SK-N-SH (cell line): Measurements from ENCODE around the gene HPS5. TPM values are rescaled to one million over a fixed set of nuclear protein-coding genes. Genes with fewer than 3 reads are reported as not detected.

Source experiments
- CTCF ChIA-PET: fragments of 300-600, 350-600 bp; formaldehyde crosslinking; extraction: SDS; loops from one replicate; lab custom pipeline; 2021; lab: Yijun Ruan, JAX
- POLR2A ChIA-PET: fragments of 350-600 bp; sonication (Branson Sonifier 250); formaldehyde crosslinking; extraction: SDS; loops from one replicate; lab custom pipeline; 2020; ENCODE audit warnings: antibody characterized with exemption, inconsistent platforms; lab: Yijun Ruan, JAX
- DNase-seq: peaks from one replicate; pipeline ENCODE4 v3.0.0; 2012
- H2AFZ ChIP-seq: fragments of 200-600 bp; sonication (generic); 2 replicates; pipeline ENCODE4 v1.8.1; 2016; ENCODE audit warnings: antibody characterized with exemption, mild to moderate bottlenecking, low read depth
- H3F3A ChIP-seq: fragments of 200-600 bp; sonication (generic); replicated peaks from 2 replicates; pipeline ENCODE3; 2016; ENCODE audit warnings: antibody characterized with exemption, mild to moderate bottlenecking; ENCODE audit not compliant: insufficient read depth
- H3K27ac ChIP-seq, 2 experiments: fragments of 200-500 bp in 1 of 2; fragments of 200-600 bp in 1 of 2; sonication (Bioruptor generic) in 1 of 2; sonication (generic), shearing (Covaris generic) in 1 of 2; 2 replicates each; pipeline versions ENCODE4 v1.5.1 to v1.6.1; 2014 to 2016; ENCODE audit warnings: low read depth in 2 of 2, inconsistent platforms in 1 of 2, low read length in 1 of 2, mild to moderate bottlenecking in 1 of 2, mixed read lengths in 1 of 2
- H3K27me3 ChIP-seq: fragments of 200-600 bp; sonication (generic), shearing (Covaris generic); 2 replicates; pipeline ENCODE4 v1.6.1; 2016; ENCODE audit warnings: mixed run types; ENCODE audit not compliant: insufficient read depth
- H3K36me3 ChIP-seq, 2 experiments: fragments of 200-500 bp in 1 of 2; fragments of 200-600 bp in 1 of 2; sonication (Bioruptor generic) in 1 of 2; sonication (generic) in 1 of 2; replicated peaks in 1 of 2; 2 replicates each; pipeline versions ENCODE3 to v1.5.1; 2014 to 2016; ENCODE audit warnings: low read length in 1 of 2, mild to moderate bottlenecking in 1 of 2; ENCODE audit not compliant: insufficient read depth in 2 of 2, control insufficient read depth in 1 of 2
- H3K4me1 ChIP-seq, 2 experiments: fragments of 200-500 bp in 1 of 2; fragments of 200-600 bp in 1 of 2; sonication (Bioruptor generic) in 1 of 2; sonication (generic), shearing (Covaris generic) in 1 of 2; 2 replicates each; pipeline versions ENCODE4 v1.5.1 to v1.6.1; 2014 to 2016; ENCODE audit warnings: low read depth in 1 of 2, low read length in 1 of 2, mixed run types in 1 of 2; ENCODE audit not compliant: insufficient read depth in 2 of 2, control insufficient read depth in 1 of 2
- H3K4me2 ChIP-seq: fragments of 200-600 bp; sonication (generic), shearing (Covaris generic); 2 replicates; pipeline ENCODE4 v1.6.1; 2017; ENCODE audit warnings: mixed run types
- H3K4me3 ChIP-seq, 2 experiments: fragments of 200-500 bp in 1 of 2; fragments of 200-600 bp in 1 of 2; sonication (Bioruptor generic) in 1 of 2; sonication (generic), shearing (Covaris generic) in 1 of 2; 2 replicates each; pipeline versions ENCODE4 v1.5.1 to v1.8.1; 2014 to 2016; ENCODE audit warnings: low read depth in 2 of 2, inconsistent platforms in 1 of 2, low read length in 1 of 2, mild to moderate bottlenecking in 1 of 2, mixed read lengths in 1 of 2, moderate library complexity in 1 of 2
- H3K79me2 ChIP-seq: fragments of 200-600 bp; sonication (generic); 2 replicates; pipeline ENCODE4 v1.8.1; 2017; ENCODE audit warnings: mild to moderate bottlenecking; ENCODE audit not compliant: insufficient read depth
- H3K9ac ChIP-seq: fragments of 200-600 bp; sonication (generic); 2 replicates; pipeline ENCODE4 v1.6.1; 2017; ENCODE audit warnings: mixed run types
- H3K9me2 ChIP-seq: fragments of 200-600 bp; sonication (generic); 2 replicates; pipeline ENCODE4 v1.6.1; 2017; ENCODE audit warnings: mixed run types
- H3K9me3 ChIP-seq: fragments of 200-600 bp; sonication (generic); 2 replicates; pipeline ENCODE4 v1.6.1; 2017; ENCODE audit warnings: mixed run types, mild to moderate bottlenecking, moderate library complexity
- H4K20me1 ChIP-seq: fragments of 200-600 bp; sonication (generic); 2 replicates; pipeline ENCODE4 v1.6.1; 2017; ENCODE audit warnings: mild to moderate bottlenecking, mixed run types; ENCODE audit not compliant: insufficient read depth
- FOSL2 ChIP-seq: IDR thresholded peaks from 2 replicates; pipeline ENCODE4 v1.4.0; 2012; ENCODE audit warnings: low read depth, mild to moderate bottlenecking, moderate library complexity, borderline replicate concordance
- FOXM1 ChIP-seq: IDR thresholded peaks from 2 replicates; pipeline ENCODE4 v1.4.0; 2012; ENCODE audit warnings: low read depth, mild to moderate bottlenecking
- GATA2 ChIP-seq: sonication (generic); formaldehyde crosslinking; IDR thresholded peaks from 2 replicates; pipeline ENCODE4 v1.5.0; 2020; ENCODE audit warnings: mild to moderate bottlenecking, missing genetic modification reagents
- MEF2A ChIP-seq: IDR thresholded peaks from 2 replicates; pipeline ENCODE4 v1.4.0; 2012; ENCODE audit warnings: low read depth, borderline replicate concordance
- MXI1 ChIP-seq: IDR thresholded peaks from 2 replicates; pipeline ENCODE4 v1.6.1; 2012; ENCODE audit warnings: mild to moderate bottlenecking, low read depth, low read length, improper control_type of control experiment
- NRF1 ChIP-seq: IDR thresholded peaks from 2 replicates; pipeline ENCODE4 v1.6.1; 2012; ENCODE audit warnings: low read depth, mild to moderate bottlenecking, low read length
- REST ChIP-seq: IDR thresholded peaks from 2 replicates; pipeline ENCODE4 v1.6.1; 2012; ENCODE audit warnings: mild to moderate bottlenecking, low read depth, low read length, moderate library complexity
- SIN3A ChIP-seq: IDR thresholded peaks from 2 replicates; pipeline ENCODE4 v1.6.1; 2012; ENCODE audit warnings: low read depth, mild to moderate bottlenecking, low read length, moderate library complexity, borderline replicate concordance
- WGBS: methylation state at CpG from one replicate; pipeline ENCODE4 v1.1.6; 2017; ENCODE audit warnings: low lambda C conversion rate; 5-methylcytosine and 5-hydroxymethylcytosine counted together
- polyA plus RNA-seq, 3 experiments: library from polyadenylated mRNA; depleted of rRNA; stranded (reverse); fragments of >200 nt; gene quantifications; 2 replicates each; pipeline ENCODE4 v1.2.3, GENCODE V29; 2012
- TF ChIP-seq, protein P1 (sequence below): fragments of 200-600 bp; sonication (generic); IDR thresholded peaks from 2 replicates; pipeline ENCODE4 v1.6.1; 2017; ENCODE audit warnings: antibody characterized with exemption, mild to moderate bottlenecking, moderate library complexity

HPS5 gene
- polyA plus RNA-seq, 1 of the 3 experiments (the other 2 are of a cell fraction) = 8.2 TPM

DNA sequence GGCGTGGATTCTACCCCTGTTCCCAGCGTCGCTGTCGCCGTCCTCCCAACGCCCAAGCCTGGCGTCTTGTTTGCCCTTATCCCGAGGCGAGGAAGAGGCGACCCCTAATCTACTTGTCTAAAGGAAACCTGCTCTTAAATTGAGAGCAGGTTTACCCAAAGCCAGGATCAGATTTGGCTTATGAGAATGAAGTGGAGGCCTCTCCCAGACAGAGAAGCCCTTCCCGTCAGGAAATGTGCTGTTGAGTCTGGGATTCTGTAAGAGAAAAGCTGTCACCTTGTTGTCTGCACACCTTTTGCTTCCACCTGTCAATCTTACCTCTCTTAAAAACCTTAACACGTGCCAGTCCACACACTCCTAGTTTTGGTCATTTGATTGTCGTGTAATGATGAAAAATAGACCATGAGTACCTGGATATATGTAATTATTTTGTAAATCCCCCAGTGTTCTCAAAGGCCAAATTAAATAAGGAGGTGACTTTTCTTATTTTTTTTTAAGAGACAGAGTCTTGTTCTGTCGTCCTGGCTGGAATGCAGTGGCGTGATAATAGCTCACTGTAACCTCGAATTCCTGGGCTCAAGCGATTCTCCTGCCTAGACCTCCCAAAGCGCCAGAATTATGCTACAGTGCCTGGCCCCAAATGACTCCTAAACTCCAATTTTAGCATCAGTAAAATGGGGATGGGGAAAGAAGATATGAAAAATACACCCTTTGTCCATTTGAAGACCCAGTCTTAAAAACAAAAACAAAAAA, 1.1 kb upstream of the HPS5 start:
- ChIA-PET POLR2A (no interaction called here), CTCF (no interaction called here)
- Histone ChIP-seq H3K79me2 (peaks cover 91% of the 10 kb centered on the region), H4K20me1 (peaks cover 6% of the 10 kb centered on the region; the same call in 1 of the 2 replicates), H3K27ac (peak overlapping the region; percentile 95 to 96; a peak in 3 of 4 replicates), H3K27me3 (no peaks in the 10 kb centered on the region), H3K9me2 (no peaks in the 10 kb centered on the region), H3K4me1 (peaks cover 5 to 22% of the 10 kb centered on the region in 2 experiments; a peak in 3 of 4 replicates), H3K36me3 (peaks cover 23 to 28% of the 10 kb centered on the region in 2 experiments), H3K9ac (peak overlapping the region; percentile 97)
- DNase-seq = no peak
- TF ChIP-seq FOSL2 (no peak), NRF1 (no peak), MEF2A (no peak)
- TF ChIP-seq, all 33 proteins: peak for 0
- peak overlapping the region; percentile 86 for H3K4me2 ChIP-seq
- no peaks in the 10 kb centered on the region for H3K9me3 ChIP-seq
- H3K4me3 ChIP-seq = peak overlapping the region; percentile 92 to 97
- 4% methylated on average over 17 of the region's 18 CpGs for WGBS
- H3F3A ChIP-seq = peaks cover 8% of the 10 kb centered on the region
- H2AFZ ChIP-seq = no peak overlapping the region

DNA sequence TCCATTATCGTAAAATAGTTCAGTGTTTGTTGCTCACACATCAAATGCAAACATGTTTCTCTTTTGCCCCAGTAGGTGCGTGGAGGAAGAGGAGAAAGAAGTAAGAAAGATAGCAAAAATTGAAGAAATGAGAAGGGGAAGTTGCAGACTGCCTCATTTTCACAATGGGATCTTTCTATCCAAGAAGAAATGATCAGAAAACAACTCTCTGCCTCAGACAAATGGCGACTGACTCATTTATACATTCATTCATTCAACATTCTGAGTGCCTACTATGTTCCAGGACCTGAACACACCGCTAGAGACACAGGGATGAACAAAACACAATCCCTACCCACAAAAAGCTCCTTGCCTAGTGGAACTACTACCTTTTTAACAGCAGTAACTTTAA, 367 bp downstream of the HPS5 start:
- Histone ChIP-seq H3K4me3 (peak overlapping the region; percentile 92 to 97), H3K27me3 (no peaks in the 10 kb centered on the region), H3K27ac (peak overlapping the region; percentile 95 to 96), H4K20me1 (peaks cover 6% of the 10 kb centered on the region; the same call in 1 of the 2 replicates), H3K9me3 (no peaks in the 10 kb centered on the region), H3K9ac (peak overlapping the region; percentile 97), H3K79me2 (peaks cover 91% of the 10 kb centered on the region), H3K9me2 (no peaks in the 10 kb centered on the region), H3K4me1 (peaks cover 5 to 22% of the 10 kb centered on the region in 2 experiments; a peak in 3 of 4 replicates), H3F3A (peaks cover 8% of the 10 kb centered on the region), H2AFZ (peak overlapping the region; percentile 96), H3K4me2 (peak overlapping the region; percentile 86), H3K36me3 (peaks cover 16 to 18% of the 10 kb centered on the region in 2 experiments)
- TF ChIP-seq, protein P1, sequence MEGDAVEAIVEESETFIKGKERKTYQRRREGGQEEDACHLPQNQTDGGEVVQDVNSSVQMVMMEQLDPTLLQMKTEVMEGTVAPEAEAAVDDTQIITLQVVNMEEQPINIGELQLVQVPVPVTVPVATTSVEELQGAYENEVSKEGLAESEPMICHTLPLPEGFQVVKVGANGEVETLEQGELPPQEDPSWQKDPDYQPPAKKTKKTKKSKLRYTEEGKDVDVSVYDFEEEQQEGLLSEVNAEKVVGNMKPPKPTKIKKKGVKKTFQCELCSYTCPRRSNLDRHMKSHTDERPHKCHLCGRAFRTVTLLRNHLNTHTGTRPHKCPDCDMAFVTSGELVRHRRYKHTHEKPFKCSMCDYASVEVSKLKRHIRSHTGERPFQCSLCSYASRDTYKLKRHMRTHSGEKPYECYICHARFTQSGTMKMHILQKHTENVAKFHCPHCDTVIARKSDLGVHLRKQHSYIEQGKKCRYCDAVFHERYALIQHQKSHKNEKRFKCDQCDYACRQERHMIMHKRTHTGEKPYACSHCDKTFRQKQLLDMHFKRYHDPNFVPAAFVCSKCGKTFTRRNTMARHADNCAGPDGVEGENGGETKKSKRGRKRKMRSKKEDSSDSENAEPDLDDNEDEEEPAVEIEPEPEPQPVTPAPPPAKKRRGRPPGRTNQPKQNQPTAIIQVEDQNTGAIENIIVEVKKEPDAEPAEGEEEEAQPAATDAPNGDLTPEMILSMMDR = peak; percentile 11; the same call in 1 of the 2 replicates
- no peak for TF ChIP-seq FOXM1
- peak; percentile 9 for DNase-seq
- under 1% methylated on average over 4 of the region's 4 CpGs for WGBS
- POLR2A ChIA-PET = interaction anchor here (0.5 to 2.4 kb wide), 6 partner anchors 14 to 932 kb away, joined by 3 to 25 read pairs (median 4); partner anchors contain the start of genes LDHA and TSG101
- CTCF ChIA-PET = interaction anchor here (1.2 to 1.5 kb wide), 2 partner anchors 32 to 206 kb away, joined by 4 read pairs; no protein-coding TSS in a partner anchor

GRCh38 chr11:18320617-18321016, 1.3 kb downstream of the HPS5 start:
- TF ChIP-seq FOSL2 = no peak
- TF ChIP-seq MXI1 = no peak
- no peak for TF ChIP-seq GATA2 (CRISPR knock-in tag)
- no peak for TF ChIP-seq SIN3A
- TF ChIP-seq REST = no peak
- Histone ChIP-seq H3K4me3 (peak overlapping the region; percentile 92 to 97; a peak in 2 of 4 replicates), H3K9me2 (no peaks in the 10 kb centered on the region), H3K27me3 (no peaks in the 10 kb centered on the region), H3K9me3 (no peaks in the 10 kb centered on the region), H3K4me1 (peaks cover 5 to 22% of the 10 kb centered on the region in 2 experiments; a peak in 3 of 4 replicates), H3K27ac (no peak overlapping the region), H4K20me1 (peaks cover 6% of the 10 kb centered on the region; the same call in 1 of the 2 replicates), H3K79me2 (peaks cover 91% of the 10 kb centered on the region), H3K9ac (peak overlapping the region; percentile 97; the same call in 1 of the 2 replicates), H2AFZ (no peak overlapping the region; the same call in 1 of the 2 replicates), H3F3A (peaks cover 8% of the 10 kb centered on the region), H3K4me2 (peak overlapping the region; percentile 86), H3K36me3 (peaks cover 9 to 12% of the 10 kb centered on the region in 2 experiments)
- ChIA-PET POLR2A (interaction anchor here (2.2 to 2.4 kb wide), 2 partner anchors 63 to 75 kb away, joined by 8 to 25 read pairs; partner anchors contain the start of gene LDHA), CTCF (interaction anchor here (1.2 kb wide), 2 partner anchors 31 to 77 kb away, joined by 3 to 4 read pairs; no protein-coding TSS in a partner anchor)
- DNase-seq = no peak
